Smooth muscle cell (in vitro differentiated cells): Measurements from ENCODE around the gene SYT2. TPM values are rescaled to one million over a fixed set of nuclear protein-coding genes. Genes with fewer than 3 reads are reported as not detected.
A peak's percentile ranks its signal among the peaks of the same experiment; 100 is the strongest.
"Not testable (repeated sequence)": the region's sequence is repeated elsewhere in the genome, so short reads cannot be mapped to it uniquely, and the experiment has no call there.

ENCODE experiments used
- DNase-seq: peaks from one replicate; lab custom pipeline; 2025; ENCODE audit not compliant: unreplicated experiment; lab: John Stamatoyannopoulos, UW
- H2AFZ ChIP-seq: fragments of 200-600 bp; sonication (generic); 2 replicates; pipeline ENCODE4 v1.6.0; 2016; ENCODE audit warnings: antibody characterized with exemption, low read depth, mild to moderate bottlenecking
- H3F3A ChIP-seq: fragments of 200-600 bp; sonication (generic); 2 replicates; pipeline ENCODE4 v1.6.0; 2017; ENCODE audit warnings: antibody characterized with exemption, low read depth
- H3K27ac ChIP-seq: fragments of 200-600 bp; sonication (generic); 2 replicates; pipeline ENCODE4 v1.5.1; 2016; ENCODE audit warnings: low read depth, mild to moderate bottlenecking
- H3K27me3 ChIP-seq: fragments of 200-600 bp; sonication (generic); 2 replicates; pipeline ENCODE4 v1.6.1; 2016; ENCODE audit warnings: low read depth, mild to moderate bottlenecking
- H3K36me3 ChIP-seq: fragments of 200-600 bp; sonication (generic); 2 replicates; pipeline ENCODE4 v1.5.1; 2016; ENCODE audit warnings: low read depth
- H3K4me1 ChIP-seq: fragments of 200-600 bp; sonication (generic); 2 replicates; pipeline ENCODE4 v1.5.1; 2016; ENCODE audit warnings: low read depth
- H3K4me2 ChIP-seq: fragments of 200-600 bp; sonication (generic); 2 replicates; pipeline ENCODE4 v1.6.0; 2016; ENCODE audit warnings: mild to moderate bottlenecking
- H3K4me3 ChIP-seq: fragments of 200-600 bp; sonication (generic); 2 replicates; pipeline ENCODE4 v1.5.1; 2016; ENCODE audit warnings: mild to moderate bottlenecking
- H3K79me2 ChIP-seq: fragments of 200-600 bp; sonication (generic); 2 replicates; pipeline ENCODE4 v1.6.0; 2016; ENCODE audit warnings: low read depth, mild to moderate bottlenecking
- H3K9ac ChIP-seq: fragments of 200-600 bp; sonication (generic); 2 replicates; pipeline ENCODE4 v1.6.0; 2016; ENCODE audit warnings: low read depth
- H3K9me3 ChIP-seq: fragments of 200-600 bp; sonication (generic); replicated peaks from 2 replicates; pipeline ENCODE4 v1.5.1; 2016; ENCODE audit warnings: low read depth
- H4K20me1 ChIP-seq: fragments of 200-600 bp; sonication (generic); 2 replicates; pipeline ENCODE4 v1.6.0; 2016; ENCODE audit warnings: low read depth
- WGBS: methylation state at CpG from one replicate; pipeline ENCODE4 v1.1.7; 2016; ENCODE audit warnings: low lambda C conversion rate; 5-methylcytosine and 5-hydroxymethylcytosine counted together
- polyA plus RNA-seq: library from polyadenylated mRNA; unstranded; fragments of >200 nt; fragmentation: Nextera tagmentation; extraction: Ambion mirVana; gene quantifications from 2 replicates; pipeline ENCODE4 v1.2.1, GENCODE V29; 2016
- total RNA-seq: library from RNA; depleted of rRNA; stranded (reverse); fragments of >200 nt; gene quantifications from 2 replicates; pipeline ENCODE4 v1.2.3, GENCODE V29; 2014
- TF ChIP-seq, protein P1 (sequence below): fragments of 200-600 bp; sonication (generic); IDR thresholded peaks from 2 replicates; pipeline ENCODE4 v1.5.1; 2017; ENCODE audit warnings: borderline replicate concordance, mild to moderate bottlenecking, antibody characterized with exemption; ENCODE audit not compliant: insufficient read depth, poor library complexity, severe bottlenecking

The SYT2 gene
- total and polyA plus RNA-seq, 2 experiments from 2014 or later: not detected

DNA sequence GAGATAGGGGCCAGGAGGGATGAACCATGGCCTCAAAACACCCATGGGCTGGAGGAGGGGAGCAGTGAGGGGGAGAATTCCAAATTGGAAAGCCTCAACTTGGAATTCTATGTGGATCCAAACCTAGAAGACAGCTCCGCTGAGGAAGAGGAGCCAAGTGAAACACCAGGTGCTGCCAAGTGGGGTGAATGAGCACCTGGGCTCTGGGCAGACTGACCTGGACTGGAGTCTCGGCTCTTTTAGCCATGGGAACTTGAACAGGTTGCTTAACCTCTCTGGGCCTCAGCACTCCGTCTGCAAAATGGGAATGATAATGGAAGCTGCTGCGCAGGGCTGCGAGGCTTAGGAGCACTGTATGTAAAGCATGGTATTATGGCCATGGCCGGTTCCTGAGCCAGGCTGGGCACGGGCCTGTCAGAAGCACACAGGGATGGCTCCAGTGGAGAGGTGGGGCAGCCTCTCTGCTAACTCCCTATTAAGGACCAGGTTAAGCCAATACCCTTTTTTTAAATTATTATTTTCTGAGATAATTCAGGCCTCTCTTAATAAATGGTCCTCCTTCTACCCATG is 81.5 kb downstream of the SYT2 start:
- Histone ChIP-seq H2AFZ (no peak overlapping the region), H3K4me3 (no peak overlapping the region), H3K27ac (no peak overlapping the region), H3K4me2 (no peak overlapping the region), H4K20me1 (no peaks in the 10 kb centered on the region), H3K79me2 (no peaks in the 10 kb centered on the region), H3K9me3 (no peaks in the 10 kb centered on the region), H3K27me3 (peaks cover 11% of the 10 kb centered on the region), H3K4me1 (no peaks in the 10 kb centered on the region), H3F3A (no peaks in the 10 kb centered on the region), H3K9ac (no peak overlapping the region), H3K36me3 (no peaks in the 10 kb centered on the region)
- WGBS: 90% methylated on average over 7 of the region's 7 CpGs
- no peak for DNase-seq
- TF ChIP-seq, protein P1, sequence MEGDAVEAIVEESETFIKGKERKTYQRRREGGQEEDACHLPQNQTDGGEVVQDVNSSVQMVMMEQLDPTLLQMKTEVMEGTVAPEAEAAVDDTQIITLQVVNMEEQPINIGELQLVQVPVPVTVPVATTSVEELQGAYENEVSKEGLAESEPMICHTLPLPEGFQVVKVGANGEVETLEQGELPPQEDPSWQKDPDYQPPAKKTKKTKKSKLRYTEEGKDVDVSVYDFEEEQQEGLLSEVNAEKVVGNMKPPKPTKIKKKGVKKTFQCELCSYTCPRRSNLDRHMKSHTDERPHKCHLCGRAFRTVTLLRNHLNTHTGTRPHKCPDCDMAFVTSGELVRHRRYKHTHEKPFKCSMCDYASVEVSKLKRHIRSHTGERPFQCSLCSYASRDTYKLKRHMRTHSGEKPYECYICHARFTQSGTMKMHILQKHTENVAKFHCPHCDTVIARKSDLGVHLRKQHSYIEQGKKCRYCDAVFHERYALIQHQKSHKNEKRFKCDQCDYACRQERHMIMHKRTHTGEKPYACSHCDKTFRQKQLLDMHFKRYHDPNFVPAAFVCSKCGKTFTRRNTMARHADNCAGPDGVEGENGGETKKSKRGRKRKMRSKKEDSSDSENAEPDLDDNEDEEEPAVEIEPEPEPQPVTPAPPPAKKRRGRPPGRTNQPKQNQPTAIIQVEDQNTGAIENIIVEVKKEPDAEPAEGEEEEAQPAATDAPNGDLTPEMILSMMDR: no peak

DNA sequence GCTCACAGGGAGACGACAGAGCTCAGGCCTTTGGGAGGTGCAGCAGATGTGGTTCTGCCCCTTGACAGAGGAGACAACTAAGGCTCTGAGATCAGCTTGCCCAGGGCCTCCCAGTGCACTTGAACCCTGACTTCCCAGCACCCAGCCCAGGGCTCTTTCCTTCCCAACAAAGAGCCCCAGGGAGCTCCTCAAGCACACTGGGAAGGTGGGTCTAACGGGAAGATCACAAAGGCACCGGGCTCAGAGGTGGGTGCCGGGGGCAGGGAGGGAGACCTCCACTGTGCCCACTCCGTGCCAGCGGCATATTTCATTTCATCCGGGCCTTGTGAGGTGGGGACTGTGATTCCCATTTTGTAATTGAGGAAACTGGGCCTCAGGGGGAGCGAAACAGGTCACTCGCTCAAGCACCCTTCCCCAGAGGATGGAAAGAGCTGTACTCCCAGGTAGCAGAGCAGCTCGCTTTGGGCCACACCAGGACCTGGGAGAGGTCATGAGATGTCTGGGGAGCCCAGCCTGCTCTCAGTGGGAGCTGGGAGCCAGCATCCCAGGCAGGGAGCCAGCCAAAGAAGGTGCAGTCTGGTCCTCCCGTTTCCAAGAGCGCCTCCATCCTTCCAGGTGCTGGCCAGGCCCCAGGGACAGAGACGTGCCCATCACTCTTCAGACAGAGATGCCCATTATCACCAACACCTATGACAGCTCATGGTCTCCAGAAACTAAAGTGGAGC is 82.3 kb downstream of the SYT2 start:
- H3F3A ChIP-seq: no peaks in the 10 kb centered on the region

GRCh38 chr1:202627036-202627435 is 83.2 kb downstream of the SYT2 start:
- not testable (repeated sequence) for H3K36me3 ChIP-seq, H2AFZ ChIP-seq, H3K4me2 ChIP-seq, H3K4me3 ChIP-seq, H3F3A ChIP-seq, H3K27ac ChIP-seq, H4K20me1 ChIP-seq, H3K9me3 ChIP-seq, H3K9ac ChIP-seq, DNase-seq, H3K79me2 ChIP-seq
- Histone ChIP-seq H3K27me3 (peaks cover 11% of the 10 kb centered on the region), H3K4me1 (peaks cover 11% of the 10 kb centered on the region)
- WGBS: 75% methylated on average over 7 of the region's 7 CpGs

More for the DNA sequence above, 82.3 kb downstream of the SYT2 start:
- Histone ChIP-seq H3K4me1 (peaks cover 6% of the 10 kb centered on the region), H3K9ac (no peak overlapping the region), H3K4me2 (no peak overlapping the region), H3K4me3 (no peak overlapping the region), H3K36me3 (no peaks in the 10 kb centered on the region), H3K27ac (no peak overlapping the region), H3K9me3 (no peaks in the 10 kb centered on the region), H3K27me3 (peaks cover 11% of the 10 kb centered on the region), H4K20me1 (no peaks in the 10 kb centered on the region), H3K79me2 (no peaks in the 10 kb centered on the region), H2AFZ (no peak overlapping the region)
- no peak for DNase-seq
- 94% methylated on average over 13 of the region's 13 CpGs for whole genome bisulfite sequencing
- TF ChIP-seq, protein P1: no peak

DNA sequence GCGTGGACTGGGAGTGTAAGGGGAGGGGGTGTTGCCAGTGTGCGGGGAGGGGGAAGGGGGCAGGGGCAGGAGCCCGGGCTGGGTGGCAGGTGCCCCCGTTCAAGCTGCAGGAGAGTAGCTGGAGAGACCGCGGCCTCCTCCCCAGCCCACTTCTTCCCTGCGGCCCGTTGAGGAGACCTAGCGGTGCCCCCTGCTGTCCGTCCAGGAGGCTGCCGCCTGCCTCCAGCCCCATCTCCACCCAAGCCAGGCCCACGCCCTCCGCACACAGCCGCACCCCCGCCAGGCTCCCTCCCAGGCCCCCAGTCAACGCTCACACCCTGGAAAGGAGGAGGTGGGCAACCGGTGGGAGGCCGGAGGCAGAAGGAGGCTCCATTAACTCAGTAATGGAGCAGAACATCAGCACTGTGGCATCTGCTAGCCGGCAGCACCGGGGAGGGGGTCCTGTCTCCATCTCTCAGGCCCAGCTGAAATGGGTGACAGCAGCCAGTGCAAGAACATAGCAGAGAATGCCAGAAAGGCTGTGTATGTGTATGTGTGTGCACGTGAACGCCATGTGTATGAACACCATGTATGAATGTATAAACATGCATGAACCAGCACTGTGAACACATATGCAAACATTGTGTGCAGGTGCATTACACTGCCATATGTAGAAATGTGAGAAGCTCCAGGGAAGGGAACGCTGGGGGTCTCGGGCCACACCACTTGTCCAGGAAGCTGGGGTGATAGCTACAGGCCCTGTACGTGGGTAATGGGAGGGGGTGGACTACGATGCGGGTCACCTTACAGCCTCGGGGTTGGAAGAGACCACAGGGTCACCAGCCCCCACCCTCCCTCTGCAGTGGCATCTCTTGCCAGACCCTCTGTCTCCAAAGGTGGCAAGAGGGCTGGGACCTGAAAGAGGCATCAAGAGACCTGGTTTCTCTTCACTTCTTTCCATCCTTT is 84.6 kb downstream of the SYT2 start:
- no peaks in the 10 kb centered on the region for H3K36me3 ChIP-seq
- H3K27ac ChIP-seq: no peak overlapping the region
- TF ChIP-seq, protein P1: peak; percentile 57
- H3K9ac ChIP-seq: no peak overlapping the region
- DNase-seq: peak; percentile 19
- 66% methylated on average over 18 of the region's 28 CpGs for WGBS
- no peaks in the 10 kb centered on the region for H3K9me3 ChIP-seq
- H3K27me3 ChIP-seq: peaks cover 6% of the 10 kb centered on the region
- H3F3A ChIP-seq: no peaks in the 10 kb centered on the region
- H3K4me1 ChIP-seq: peaks cover 11% of the 10 kb centered on the region
- H3K4me3 ChIP-seq: no peak overlapping the region
- no peak overlapping the region for H3K4me2 ChIP-seq
- no peaks in the 10 kb centered on the region for H4K20me1 ChIP-seq
- H3K79me2 ChIP-seq: no peaks in the 10 kb centered on the region
- H2AFZ ChIP-seq: no peak overlapping the region
